Stimulated activated CD4-positive, alpha-beta T cell treated with anti-CD3 and anti-CD28 coated beads, Interleukin-15, amount 100 ng/mL, for 48 hours (primary cell): ENCODE data around the gene RBM15B.

Source experiments
- DNase-seq, 2 donors: peaks; one replicate each; pipeline ENCODE4 v3.0.0-alpha.2; 2020; ENCODE audit warnings: low read depth in 2 of 2

Gene RBM15B

GRCh38 chr3:51445544-51446280, 54.6 kb downstream of the RBM15B start:
- no peak for DNase-seq
